ENCODE data around the gene MLH1. TPM values are rescaled to one million over a fixed set of nuclear protein-coding genes. Genes with fewer than 3 reads are reported as not detected.

The MLH1 gene
- total RNA-seq, 1 experiment from 2014 or later: 47.8 TPM

DNA sequence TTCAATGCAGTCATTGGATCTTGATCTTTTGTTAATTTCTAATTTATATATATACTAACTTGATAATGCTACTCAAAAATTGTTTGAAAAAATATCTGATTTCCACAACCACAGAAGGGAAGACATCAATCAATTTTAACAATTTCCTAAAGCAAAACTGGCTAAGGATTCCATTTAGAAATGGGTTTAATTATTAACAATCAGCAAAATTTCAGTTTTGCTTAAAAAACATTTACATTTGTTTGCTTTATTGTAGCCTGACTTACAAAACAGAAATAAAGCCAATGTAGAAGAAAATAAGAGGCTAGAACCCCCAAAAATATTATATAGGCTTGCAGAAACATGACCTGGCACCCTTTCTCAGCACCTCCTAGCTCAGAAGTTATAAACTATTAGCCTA lies 106.2 kb downstream of the MLH1 start:
- no peak for DNase-seq

DNA sequence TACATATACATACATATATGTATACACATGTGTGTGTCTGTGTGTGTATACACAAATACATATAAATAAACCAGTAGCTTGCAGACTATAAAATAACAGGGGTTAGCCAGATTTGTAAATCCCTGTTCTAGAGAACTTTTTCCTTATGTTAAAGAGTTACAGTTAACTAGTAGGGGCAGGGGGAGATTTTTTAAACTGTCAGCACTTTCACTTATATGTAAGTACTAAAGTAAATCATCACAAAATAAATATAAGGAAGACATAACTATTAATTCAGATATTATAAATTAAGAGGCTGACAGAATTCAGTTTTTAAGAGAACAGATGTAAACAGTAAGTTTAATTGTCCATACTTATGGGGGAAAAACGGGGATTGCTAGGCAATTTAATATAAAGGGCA lies 107.1 kb downstream of the MLH1 start:
- no peak overlapping the region for H3K4me2 ChIP-seq (ENCODE audit: low read depth, low read length, poor library complexity, severe bottlenecking)
- H3K9me3 ChIP-seq (ENCODE audit: low read length): no peaks in the 10 kb centered on the region
- no peaks in the 10 kb centered on the region for H3K36me3 ChIP-seq (ENCODE audit: insufficient read depth, low read length)
- no peak overlapping the region for H3K4me3 ChIP-seq (ENCODE audit: low read length)
- H2AFZ ChIP-seq (ENCODE audit: low read length): no peak overlapping the region
- H3K27ac ChIP-seq (ENCODE audit: low read length): no peak overlapping the region
- H3K4me1 ChIP-seq (ENCODE audit: low read length): peaks cover 11% of the 10 kb centered on the region; the same call in 1 of the 2 replicates
- H3K79me2 ChIP-seq (ENCODE audit: low read length): peaks cover 8% of the 10 kb centered on the region; the same call in 1 of the 2 replicates
- H3K27me3 ChIP-seq (ENCODE audit: low read length): no peaks in the 10 kb centered on the region
- H3K9me2 ChIP-seq (replicated peaks; ENCODE audit: insufficient read depth, low read length): no peaks in the 10 kb centered on the region
- no peak for DNase-seq
- no peak overlapping the region for H3K9ac ChIP-seq (ENCODE audit: low read length)
- no peaks in the 10 kb centered on the region for H4K20me1 ChIP-seq (ENCODE audit: insufficient read depth, low read depth, low read length)

More for the DNA sequence above, 106.2 kb downstream of the MLH1 start:
- Histone ChIP-seq H3K9me3 (ENCODE audit: low read length) (no peaks in the 10 kb centered on the region), H3K79me2 (ENCODE audit: low read length) (peaks cover 8% of the 10 kb centered on the region; the same call in 1 of the 2 replicates), H3K27me3 (ENCODE audit: low read length) (no peaks in the 10 kb centered on the region), H3K9me2 (replicated peaks; ENCODE audit: insufficient read depth, low read length) (no peaks in the 10 kb centered on the region), H2AFZ (ENCODE audit: low read length) (no peak overlapping the region), H3K9ac (ENCODE audit: low read length) (no peak overlapping the region), H3K4me1 (ENCODE audit: low read length) (peaks cover 3% of the 10 kb centered on the region; the same call in 1 of the 2 replicates), H3K4me2 (ENCODE audit: low read depth, low read length, poor library complexity, severe bottlenecking) (no peak overlapping the region), H3K27ac (ENCODE audit: low read length) (no peak overlapping the region), H4K20me1 (ENCODE audit: insufficient read depth, low read depth, low read length) (no peaks in the 10 kb centered on the region), H3K36me3 (ENCODE audit: insufficient read depth, low read length) (no peaks in the 10 kb centered on the region), H3K4me3 (ENCODE audit: low read length) (no peak overlapping the region)

Small RNA genes within 50 kb of the gene (small RNA-seq; reads per million reads assigned to genes)
- gene RF00019 (not detected), gene RNU6ATAC4P (not detected)

Other genes starting within 250 kb of the MLH1 start
- gene DCLK3, start 229.0 kb upstream of the MLH1 start, total RNA-seq (2014; rRNA removed; shearing (Covaris generic); ENCODE audit: low replicate concordance): not detected in 2 replicates
- 83.4 and 123 TPM in 2 replicates for gene TRANK1, start 48.5 kb upstream of the MLH1 start, total RNA-seq (2014; rRNA removed; shearing (Covaris generic); ENCODE audit: low replicate concordance)
- gene EPM2AIP1, start 387 bp upstream of the MLH1 start, total RNA-seq (2014; rRNA removed; shearing (Covaris generic); ENCODE audit: low replicate concordance): 20.7 and 27.5 TPM in 2 replicates
- 43.7 and 45.5 TPM in 2 replicates for gene LRRFIP2, start 181.1 kb downstream of the MLH1 start, total RNA-seq (2014; rRNA removed; shearing (Covaris generic); ENCODE audit: low replicate concordance)
- 30.9 and 33.7 TPM in 2 replicates for gene GOLGA4, start 249.8 kb downstream of the MLH1 start, total RNA-seq (2014; rRNA removed; shearing (Covaris generic); ENCODE audit: low replicate concordance)